ENCODE data around the gene NUDT4. TPM values are rescaled to one million over a fixed set of nuclear protein-coding genes. Genes with fewer than 3 reads are reported as not detected.

Gene NUDT4
- total RNA-seq, 3 donors from 2014 or later, result 51.1 to 94.3 (median 72.4) TPM

- intact Hi-C loops (cut with DNase I; ENCODE audit: low total_unique reads), result no loop called here
- Histone ChIP-seq H3K27ac (no peak overlapping the region), H3K36me3 (no peaks in the 10 kb centered on the region), H3K27me3 (no peaks in the 10 kb centered on the region), H3K4me1 (no peaks in the 10 kb centered on the region), H3K9me3 (no peaks in the 10 kb centered on the region), H3K4me3 (no peak overlapping the region)
- no peak for DNase-seq (ENCODE audit: low spot score in 2 of 2)
- TF ChIP-seq POLR2A (IDR thresholded peaks at IDR 0.05) (no peak), CTCF (IDR thresholded peaks at IDR 0.05) (no peak), POLR2AphosphoS5 (IDR thresholded peaks at IDR 0.05) (no peak)
Observed at GRCh38 chr12:93338598-93338997, 39.1 kb upstream of the NUDT4 start.

- H3K36me3 ChIP-seq, result no peaks in the 10 kb centered on the region
- intact Hi-C loops (cut with DNase I; ENCODE audit: low total_unique reads), result no loop called here
- H3K4me1 ChIP-seq, result no peaks in the 10 kb centered on the region
- no peaks in the 10 kb centered on the region for H3K9me3 ChIP-seq
- H3K27ac ChIP-seq, result no peak overlapping the region
- TF ChIP-seq POLR2A (IDR thresholded peaks at IDR 0.05) (no peak), POLR2AphosphoS5 (IDR thresholded peaks at IDR 0.05) (no peak), CTCF (IDR thresholded peaks at IDR 0.05) (no peak)
- no peak overlapping the region for H3K4me3 ChIP-seq
- H3K27me3 ChIP-seq, result no peaks in the 10 kb centered on the region
- DNase-seq (ENCODE audit: low spot score in 2 of 2), result no peak
Observed at GRCh38 chr12:93339695-93340094, 38.0 kb upstream of the NUDT4 start.

- Histone ChIP-seq H3K9me3 (no peaks in the 10 kb centered on the region), H3K27me3 (no peaks in the 10 kb centered on the region), H3K36me3 (no peaks in the 10 kb centered on the region), H3K27ac (no peak overlapping the region), H3K4me1 (no peaks in the 10 kb centered on the region), H3K4me3 (no peak overlapping the region)
- intact Hi-C loops (cut with DNase I; ENCODE audit: low total_unique reads), result no loop called here
- DNase-seq (ENCODE audit: low spot score in 2 of 2), result no peak
- TF ChIP-seq POLR2A (IDR thresholded peaks at IDR 0.05) (no peak), POLR2AphosphoS5 (IDR thresholded peaks at IDR 0.05) (no peak), CTCF (IDR thresholded peaks at IDR 0.05) (no peak)
Observed at GRCh38 chr12:93341409-93342049, 36.2 kb upstream of the NUDT4 start.

GRCh38 chr12:93347054-93347785, 30.5 kb upstream of the NUDT4 start:
- Histone ChIP-seq H3K27ac (no peak overlapping the region), H3K9me3 (no peaks in the 10 kb centered on the region), H3K27me3 (no peaks in the 10 kb centered on the region), H3K4me3 (no peak overlapping the region), H3K4me1 (no peaks in the 10 kb centered on the region), H3K36me3 (no peaks in the 10 kb centered on the region)
- no peak for DNase-seq (ENCODE audit: low spot score in 2 of 2)
- TF ChIP-seq CTCF (IDR thresholded peaks at IDR 0.05), result no peak
- TF ChIP-seq POLR2AphosphoS5 (IDR thresholded peaks at IDR 0.05), result no peak
- TF ChIP-seq POLR2A (IDR thresholded peaks at IDR 0.05), result no peak
- intact Hi-C loops (cut with DNase I; ENCODE audit: low total_unique reads), result no loop called here

Measured in breast epithelium (tissue), 4 donors.